Cardiac fibroblast (primary cell): ENCODE results near the gene SRXN1.

Experiments
- DNase-seq, 2 donors: peaks; one replicate each; pipeline versions ENCODE4 v3.0.0 to v3.0.0-alpha.2; 2010; ENCODE audit warnings: low read depth in 2 of 2
- H3K4me3 ChIP-seq, 2 donors: replicated peaks in 1 of 2; 1 replicate in 1 of 2; 2 replicates in 1 of 2; pipeline ENCODE4 v1.5.1; 2011; ENCODE audit warnings: low read depth in 2 of 2, low read length in 2 of 2, mild to moderate bottlenecking in 2 of 2, moderate library complexity in 1 of 2
- CTCF ChIP-seq: IDR thresholded peaks from one replicate; pipeline ENCODE4 v1.5.1; 2011; ENCODE audit warnings: low read depth, mild to moderate bottlenecking, low read length, inconsistent platforms

The SRXN1 gene

GRCh38 chr20:687468-688203 lies 34.6 kb upstream of the SRXN1 start:
- no peak for DNase-seq
- no peak for TF ChIP-seq CTCF
- H3K4me3 ChIP-seq = no peak overlapping the region

GRCh38 chr20:684676-685319 lies 31.8 kb upstream of the SRXN1 start:
- DNase-seq = no peak
- H3K4me3 ChIP-seq = no peak overlapping the region
- no peak for TF ChIP-seq CTCF

GRCh38 chr20:682123-682522 lies 29.1 kb upstream of the SRXN1 start:
- DNase-seq = no peak
- H3K4me3 ChIP-seq = no peak overlapping the region

GRCh38 chr20:680638-681187 lies 27.7 kb upstream of the SRXN1 start:
- H3K4me3 ChIP-seq = no peak overlapping the region
- no peak for DNase-seq
- no peak for TF ChIP-seq CTCF

More at GRCh38 chr20:682123-682522, 29.1 kb upstream of the SRXN1 start:
- no peak for TF ChIP-seq CTCF

GRCh38 chr20:677957-678356 lies 25.0 kb upstream of the SRXN1 start:
- H3K4me3 ChIP-seq = no peak overlapping the region
- TF ChIP-seq CTCF = no peak
- no peak for DNase-seq

- no peak for DNase-seq
- no peak for TF ChIP-seq CTCF
Measured at GRCh38 chr20:676967-677366, 24.0 kb upstream of the SRXN1 start.

More at GRCh38 chr20:676967-677366, 24.0 kb upstream of the SRXN1 start:
- no peak overlapping the region for H3K4me3 ChIP-seq
